Neural cell (in vitro differentiated cells): ENCODE results near the gene RNGTT. TPM values are rescaled to one million over a fixed set of nuclear protein-coding genes. Genes with fewer than 3 reads are reported as not detected.

Experiments
- H2AFZ ChIP-seq: fragments of 200-600, 300-800 bp; sonication (generic), shearing (Covaris generic); 2 replicates; pipeline ENCODE4 v1.6.0; 2014; ENCODE audit warnings: low read depth, mild to moderate bottlenecking, antibody characterized with exemption, low read length, moderate library complexity
- H3F3A ChIP-seq: fragments of 200-600 bp; shearing (Covaris generic); 2 replicates; pipeline ENCODE4 v1.6.1; 2016; ENCODE audit warnings: mild to moderate bottlenecking, moderate library complexity, mixed read lengths, antibody characterized with exemption, low read length; ENCODE audit not compliant: insufficient read depth, poor library complexity, severe bottlenecking
- H3K27ac ChIP-seq: fragments of 200-600, 300-800 bp; sonication (generic), shearing (Covaris generic); 2 replicates; pipeline ENCODE4 v1.5.1; 2014; ENCODE audit warnings: mild to moderate bottlenecking, low read length, moderate library complexity
- H3K27me3 ChIP-seq: fragments of 300-800, 200-600 bp; sonication (generic), shearing (Covaris generic); 2 replicates; pipeline ENCODE4 v1.6.0; 2014; ENCODE audit warnings: mild to moderate bottlenecking, low read depth, low read length, moderate library complexity; ENCODE audit not compliant: insufficient read depth
- H3K36me3 ChIP-seq: fragments of 300-800, 200-600 bp; sonication (generic), shearing (Covaris generic); 2 replicates; pipeline ENCODE4 v1.5.1; 2014; ENCODE audit warnings: mild to moderate bottlenecking, antibody characterized with exemption, low read length, moderate library complexity; ENCODE audit not compliant: insufficient read depth
- H3K4me2 ChIP-seq: fragments of 300-800, 200-600 bp; sonication (generic), shearing (Covaris generic); 2 replicates; pipeline ENCODE4 v1.6.0; 2014; ENCODE audit warnings: mild to moderate bottlenecking, low read length
- H3K4me3 ChIP-seq: fragments of 300-800, 200-600 bp; sonication (generic), shearing (Covaris generic); 2 replicates; pipeline ENCODE4 v1.5.1; 2014; ENCODE audit warnings: mild to moderate bottlenecking, low read length, moderate library complexity
- H3K79me2 ChIP-seq: fragments of 200-600 bp; shearing (Covaris generic); replicated peaks from 2 replicates; pipeline ENCODE4 v1.6.0; 2014; ENCODE audit warnings: mild to moderate bottlenecking, low read length, moderate library complexity; ENCODE audit not compliant: insufficient read depth
- H3K9ac ChIP-seq: fragments of 300-800, 200-600 bp; sonication (generic), shearing (Covaris generic); 2 replicates; pipeline ENCODE4 v1.6.1; 2016; ENCODE audit warnings: mild to moderate bottlenecking, low read length, mixed read lengths
- H3K9me2 ChIP-seq: fragments of 200-600 bp; shearing (Covaris generic); 2 replicates; pipeline ENCODE4 v1.6.1; 2016; ENCODE audit warnings: mild to moderate bottlenecking, low read length, mixed read lengths; ENCODE audit not compliant: insufficient read depth
- H3K9me3 ChIP-seq: fragments of 200-600, 300-800 bp; sonication (generic), shearing (Covaris generic); 2 replicates; pipeline ENCODE4 v1.6.1; 2016; ENCODE audit warnings: mild to moderate bottlenecking, mixed run types, low read length, moderate library complexity, mixed read lengths
- H4K20me1 ChIP-seq: fragments of 200-600 bp; shearing (Covaris generic); 2 replicates; pipeline ENCODE4 v1.6.1; 2016; ENCODE audit warnings: mild to moderate bottlenecking, mixed run types; ENCODE audit not compliant: insufficient read depth
- CTCF ChIP-seq: fragments of 450-650 bp; IDR thresholded peaks from 2 replicates; pipeline ENCODE4 v1.5.1; 2014; ENCODE audit warnings: antibody characterized with exemption, mild to moderate bottlenecking, moderate library complexity; ENCODE audit not compliant: poor library complexity, severe bottlenecking
- EP300 ChIP-seq: fragments of 450-650 bp; conservative IDR thresholded peaks from 2 replicates; pipeline ENCODE4 v1.6.1; 2014; ENCODE audit warnings: antibody characterized with exemption, mild to moderate bottlenecking, moderate library complexity; ENCODE audit not compliant: poor library complexity, severe bottlenecking
- EZH2 ChIP-seq: fragments of 200-600, 300-800 bp; shearing (Covaris generic), sonication (generic); IDR thresholded peaks from 2 replicates; pipeline ENCODE4 v1.6.1; 2014; ENCODE audit warnings: antibody characterized with exemption, low read length, borderline replicate concordance, mild to moderate bottlenecking; ENCODE audit not compliant: insufficient read depth, poor library complexity, severe bottlenecking
- MXI1 ChIP-seq: fragments of 450-650 bp; conservative IDR thresholded peaks from 2 replicates; pipeline ENCODE4 v1.6.1; 2014; ENCODE audit warnings: antibody characterized with exemption, mild to moderate bottlenecking; ENCODE audit not compliant: poor library complexity, severe bottlenecking
- POLR2AphosphoS5 ChIP-seq: IDR thresholded peaks from 2 replicates; pipeline ENCODE4 v1.6.1; 2012
- RAD21 ChIP-seq: fragments of 450-650 bp; conservative IDR thresholded peaks from 2 replicates; pipeline ENCODE4 v1.6.1; 2014; ENCODE audit warnings: antibody characterized with exemption, mild to moderate bottlenecking, moderate library complexity
- SMC3 ChIP-seq: fragments of 450-650 bp; conservative IDR thresholded peaks from 2 replicates; pipeline ENCODE4 v1.6.1; 2014; ENCODE audit warnings: antibody characterized with exemption, mild to moderate bottlenecking, moderate library complexity; ENCODE audit not compliant: poor library complexity
- polyA plus RNA-seq: library from polyadenylated mRNA; depleted of rRNA; stranded (reverse); fragments of >200 nt; gene quantifications from 2 replicates; pipeline ENCODE4 v1.2.3, GENCODE V29; 2014

Gene RNGTT
- polyA plus RNA-seq, 1 donor from 2014 or later: 28.3 TPM

GRCh38 chr6:88565836-88566235, 397.6 kb downstream of the RNGTT start (continued):
- no peak for TF ChIP-seq CTCF

GRCh38 chr6:88565409-88565811, 398.0 kb downstream of the RNGTT start:
- Histone ChIP-seq H4K20me1 (no peaks in the 10 kb centered on the region), H3F3A (no peaks in the 10 kb centered on the region), H3K27me3 (no peaks in the 10 kb centered on the region), H3K27ac (no peak overlapping the region), H3K9me3 (peaks cover 4% of the 10 kb centered on the region), H3K36me3 (no peaks in the 10 kb centered on the region), H3K9me2 (no peaks in the 10 kb centered on the region), H3K4me2 (no peak overlapping the region), H3K4me3 (no peak overlapping the region), H2AFZ (no peak overlapping the region), H3K79me2 (no peaks in the 10 kb centered on the region), H3K9ac (no peak overlapping the region)
- TF ChIP-seq POLR2AphosphoS5: no peak

GRCh38 chr6:88563277-88563625, 400.2 kb downstream of the RNGTT start:
- H3K79me2 ChIP-seq: no peaks in the 10 kb centered on the region
- peak overlapping the region; percentile 70 for H3K27ac ChIP-seq
- H2AFZ ChIP-seq: no peak overlapping the region
- peak overlapping the region; percentile 13 for H3K9ac ChIP-seq
- H3K9me3 ChIP-seq: no peaks in the 10 kb centered on the region
- no peak overlapping the region for H3K4me2 ChIP-seq
- no peaks in the 10 kb centered on the region for H3K36me3 ChIP-seq
- no peaks in the 10 kb centered on the region for H3K9me2 ChIP-seq
- H4K20me1 ChIP-seq: no peaks in the 10 kb centered on the region
- peak overlapping the region; percentile 39 for H3K4me3 ChIP-seq
- no peaks in the 10 kb centered on the region for H3F3A ChIP-seq
- TF ChIP-seq EZH2: no peak
- no peak for TF ChIP-seq SMC3
- no peak for TF ChIP-seq POLR2AphosphoS5
- TF ChIP-seq RAD21: no peak
- H3K27me3 ChIP-seq: no peaks in the 10 kb centered on the region

- Histone ChIP-seq H3K9me3 (no peaks in the 10 kb centered on the region), H3K27ac (peak overlapping the region; percentile 70), H3K4me2 (no peak overlapping the region), H3K27me3 (no peaks in the 10 kb centered on the region), H3K4me3 (peak overlapping the region; percentile 39), H3K9ac (peak overlapping the region; percentile 13), H3K36me3 (no peaks in the 10 kb centered on the region), H2AFZ (no peak overlapping the region), H4K20me1 (no peaks in the 10 kb centered on the region), H3F3A (no peaks in the 10 kb centered on the region), H3K79me2 (no peaks in the 10 kb centered on the region), H3K9me2 (no peaks in the 10 kb centered on the region)
- TF ChIP-seq MXI1 (no peak), EP300 (peak; percentile 88), POLR2AphosphoS5 (peak; percentile 58)
Measured at GRCh38 chr6:88562353-88563276, 400.8 kb downstream of the RNGTT start.
